SU-DHL-6 (cell line): ENCODE results near the gene SLC13A1.
"Not testable (repeated sequence)": the region's sequence is repeated elsewhere in the genome, so short reads cannot be mapped to it uniquely, and the experiment has no call there.

Source experiments
- H2AFZ ChIP-seq: fragments of 200-600 bp; sonication (generic); 2 replicates; pipeline ENCODE4 v1.6.1; 2014; ENCODE audit warnings: low read depth, mild to moderate bottlenecking, moderate library complexity, mixed read lengths, antibody characterized with exemption, low read length; ENCODE audit not compliant: severe bottlenecking
- H3F3A ChIP-seq: fragments of 200-600 bp; shearing (Covaris generic); 2 replicates; pipeline ENCODE4 v1.6.0; 2016; ENCODE audit warnings: antibody characterized with exemption, mild to moderate bottlenecking; ENCODE audit not compliant: insufficient read depth
- H3K27ac ChIP-seq: fragments of 200-600 bp; sonication (generic); 2 replicates; pipeline ENCODE4 v1.5.1; 2016; ENCODE audit warnings: low read depth, mild to moderate bottlenecking, low read length, moderate library complexity, mixed read lengths
- H3K27me3 ChIP-seq: fragments of 200-600 bp; sonication (generic), shearing (Covaris generic); 2 replicates; pipeline ENCODE4 v1.6.0; 2014; ENCODE audit warnings: mild to moderate bottlenecking, low read length
- H3K36me3 ChIP-seq: fragments of 200-600 bp; sonication (generic); 2 replicates; pipeline ENCODE4 v1.6.1; 2014; ENCODE audit warnings: mild to moderate bottlenecking, low read length, mixed read lengths
- H3K4me2 ChIP-seq: fragments of 300-600, 200-600 bp; shearing (Covaris generic), sonication (generic); 2 replicates; pipeline ENCODE4 v1.6.0; 2014; ENCODE audit warnings: low read length, low read depth, mild to moderate bottlenecking; ENCODE audit not compliant: poor library complexity, severe bottlenecking
- H3K4me3 ChIP-seq: fragments of 200-600 bp; sonication (generic); 2 replicates; pipeline ENCODE4 v1.5.1; 2014; ENCODE audit warnings: antibody characterized with exemption, low read length, mild to moderate bottlenecking, mixed read lengths; ENCODE audit not compliant: insufficient read depth, poor library complexity, severe bottlenecking
- H3K79me2 ChIP-seq: fragments of 200-600 bp; sonication (generic); 2 replicates; pipeline ENCODE4 v1.6.1; 2014; ENCODE audit warnings: mild to moderate bottlenecking, low read length, moderate library complexity; ENCODE audit not compliant: insufficient read depth
- H3K9ac ChIP-seq: fragments of 200-600 bp; sonication (generic); 2 replicates; pipeline ENCODE4 v1.7.0; 2014; ENCODE audit warnings: mild to moderate bottlenecking, low read length
- H3K9me2 ChIP-seq: fragments of 200-600 bp; sonication (generic); replicated peaks from 2 replicates; pipeline ENCODE4 v1.6.1; 2014; ENCODE audit warnings: low read length; ENCODE audit not compliant: insufficient read depth
- H3K9me3 ChIP-seq: fragments of 200-600 bp; sonication (generic); 2 replicates; pipeline ENCODE4 v1.6.1; 2014; ENCODE audit warnings: low read length, mixed read lengths; ENCODE audit not compliant: insufficient read depth
- H4K20me1 ChIP-seq: fragments of 200-600 bp; sonication (generic); 2 replicates; pipeline ENCODE4 v1.6.1; 2014; ENCODE audit warnings: low read depth, mild to moderate bottlenecking, antibody characterized with exemption, low read length, moderate library complexity, mixed read lengths
- CTCF ChIP-seq: fragments of 200-600 bp; sonication (generic); IDR thresholded peaks from one replicate; pipeline ENCODE4 v1.5.1; 2017; ENCODE audit warnings: antibody characterized with exemption, mild to moderate bottlenecking, low read length, moderate library complexity; ENCODE audit not compliant: insufficient read depth, poor library complexity, severe bottlenecking
- EZH2phosphoT487 ChIP-seq: fragments of 200-600 bp; sonication (generic), shearing (Covaris generic); conservative IDR thresholded peaks from 2 replicates; pipeline ENCODE4 v1.6.1; 2018; ENCODE audit warnings: mild to moderate bottlenecking, antibody characterized with exemption, low read length, moderate library complexity, mixed read lengths

SLC13A1 gene

GRCh38 chr7:123090456-123090855, 109.3 kb downstream of the SLC13A1 start:
- Histone ChIP-seq H3K4me2 (no peak overlapping the region), H3K79me2 (no peaks in the 10 kb centered on the region), H3F3A (no peaks in the 10 kb centered on the region), H3K27me3 (no peaks in the 10 kb centered on the region), H3K4me3 (no peak overlapping the region), H4K20me1 (no peaks in the 10 kb centered on the region), H3K9ac (no peak overlapping the region), H3K9me2 (no peaks in the 10 kb centered on the region), H3K36me3 (no peaks in the 10 kb centered on the region), H3K27ac (no peak overlapping the region), H2AFZ (no peak overlapping the region), H3K9me3 (no peaks in the 10 kb centered on the region)
- TF ChIP-seq EZH2phosphoT487 (no peak), CTCF (no peak)

DNA sequence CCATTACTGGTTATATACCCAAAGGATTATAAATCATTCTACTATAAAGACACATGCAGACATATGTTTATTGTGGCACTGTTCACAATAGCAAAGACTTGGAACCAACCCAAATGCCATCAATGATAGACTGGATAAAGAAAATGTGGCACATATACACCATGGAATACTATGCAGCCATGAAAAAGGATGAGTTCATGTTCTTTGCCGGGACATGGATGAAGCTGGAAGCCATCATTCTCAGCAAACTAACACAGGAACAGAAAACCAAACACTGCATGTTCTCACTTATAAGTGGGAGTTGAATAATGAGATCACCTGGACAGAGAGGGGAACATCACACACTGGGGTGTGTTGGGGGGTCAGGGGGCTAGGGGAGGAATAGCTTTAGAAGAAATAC, 112.9 kb downstream of the SLC13A1 start:
- H3K9ac ChIP-seq, H4K20me1 ChIP-seq, H3K36me3 ChIP-seq, H2AFZ ChIP-seq, H3K79me2 ChIP-seq, H3K4me2 ChIP-seq, H3K9me3 ChIP-seq, H3K4me3 ChIP-seq, H3K27me3 ChIP-seq, H3K27ac ChIP-seq, H3F3A ChIP-seq, H3K9me2 ChIP-seq: not testable (repeated sequence)

GRCh38 chr7:123084861-123085260, 114.9 kb downstream of the SLC13A1 start:
- H3K9ac ChIP-seq, H3K9me2 ChIP-seq, H3K4me3 ChIP-seq, H3K27ac ChIP-seq, H3F3A ChIP-seq, H3K9me3 ChIP-seq, H4K20me1 ChIP-seq, H3K36me3 ChIP-seq, H3K27me3 ChIP-seq, H3K4me2 ChIP-seq, H3K79me2 ChIP-seq, H2AFZ ChIP-seq: not testable (repeated sequence)

DNA sequence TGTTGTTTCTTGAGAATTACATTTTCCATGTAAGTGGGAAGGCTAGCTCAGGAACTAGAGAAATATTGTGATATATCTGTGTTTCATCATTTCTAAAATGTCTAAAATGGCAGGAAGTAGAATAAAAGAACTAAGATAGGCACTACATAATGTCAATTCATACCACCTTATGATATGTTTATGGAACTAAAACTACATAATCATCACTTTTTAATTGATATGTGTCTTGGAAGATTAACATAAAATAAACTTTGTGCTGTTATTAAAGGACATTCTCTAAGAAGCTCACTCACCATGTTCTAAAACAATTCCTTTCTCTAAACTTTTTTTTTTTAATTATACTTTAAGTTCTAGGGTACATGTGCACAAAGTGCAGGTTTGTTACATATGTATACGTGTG, 120.7 kb downstream of the SLC13A1 start:
- Histone ChIP-seq H3K79me2 (no peaks in the 10 kb centered on the region), H3K27me3 (no peaks in the 10 kb centered on the region), H3K27ac (no peak overlapping the region)

More for the DNA sequence above, 120.7 kb downstream of the SLC13A1 start:
- Histone ChIP-seq H2AFZ (no peak overlapping the region), H3K9me3 (no peaks in the 10 kb centered on the region), H3K9me2 (no peaks in the 10 kb centered on the region), H3K4me2 (no peak overlapping the region), H3K36me3 (no peaks in the 10 kb centered on the region), H4K20me1 (no peaks in the 10 kb centered on the region), H3K9ac (no peak overlapping the region), H3F3A (no peaks in the 10 kb centered on the region), H3K4me3 (no peak overlapping the region)
- TF ChIP-seq CTCF (no peak), EZH2phosphoT487 (no peak)
